Measurements from ENCODE around the gene RDH16.
"Not testable (repeated sequence)": the region's sequence is repeated elsewhere in the genome, so short reads cannot be mapped to it uniquely, and the experiment has no call there.

DNA sequence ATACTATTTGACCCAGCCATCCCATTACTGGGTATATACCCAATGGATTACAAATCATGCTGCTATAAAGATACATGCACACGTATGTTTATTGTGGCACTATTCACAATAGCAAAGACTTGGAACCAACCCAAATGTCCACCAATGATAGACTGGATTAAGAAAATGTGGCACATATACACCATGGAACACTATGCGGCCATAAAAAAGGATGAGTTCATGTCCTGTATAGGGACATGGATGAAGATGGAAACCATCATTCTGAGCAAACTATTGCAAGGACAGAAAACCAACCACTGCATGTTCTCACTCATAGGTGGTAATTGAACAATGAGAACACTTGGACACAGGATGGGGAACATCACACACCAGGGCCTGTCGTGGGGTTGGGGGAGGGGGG, 16.8 kb upstream of the RDH16 start:
- TF ChIP-seq, protein P1, sequence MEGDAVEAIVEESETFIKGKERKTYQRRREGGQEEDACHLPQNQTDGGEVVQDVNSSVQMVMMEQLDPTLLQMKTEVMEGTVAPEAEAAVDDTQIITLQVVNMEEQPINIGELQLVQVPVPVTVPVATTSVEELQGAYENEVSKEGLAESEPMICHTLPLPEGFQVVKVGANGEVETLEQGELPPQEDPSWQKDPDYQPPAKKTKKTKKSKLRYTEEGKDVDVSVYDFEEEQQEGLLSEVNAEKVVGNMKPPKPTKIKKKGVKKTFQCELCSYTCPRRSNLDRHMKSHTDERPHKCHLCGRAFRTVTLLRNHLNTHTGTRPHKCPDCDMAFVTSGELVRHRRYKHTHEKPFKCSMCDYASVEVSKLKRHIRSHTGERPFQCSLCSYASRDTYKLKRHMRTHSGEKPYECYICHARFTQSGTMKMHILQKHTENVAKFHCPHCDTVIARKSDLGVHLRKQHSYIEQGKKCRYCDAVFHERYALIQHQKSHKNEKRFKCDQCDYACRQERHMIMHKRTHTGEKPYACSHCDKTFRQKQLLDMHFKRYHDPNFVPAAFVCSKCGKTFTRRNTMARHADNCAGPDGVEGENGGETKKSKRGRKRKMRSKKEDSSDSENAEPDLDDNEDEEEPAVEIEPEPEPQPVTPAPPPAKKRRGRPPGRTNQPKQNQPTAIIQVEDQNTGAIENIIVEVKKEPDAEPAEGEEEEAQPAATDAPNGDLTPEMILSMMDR (conservative IDR thresholded peaks at IDR 0.05) = not testable (repeated sequence)
- TF ChIP-seq ZFX (IDR thresholded peaks at IDR 0.05) = not testable (repeated sequence)

Data from C4-2B (cell line).